HG02588 (cell line): ENCODE results near the gene CTTNBP2NL.

Source experiments
- ATAC-seq: cut with Tn5 transposase; IDR thresholded peaks from one replicate; pipeline ENCODE4 v1.9.1; 2021; ENCODE audit warnings: mild to moderate bottlenecking, moderate library complexity; ENCODE audit not compliant: unreplicated experiment

Gene CTTNBP2NL

DNA sequence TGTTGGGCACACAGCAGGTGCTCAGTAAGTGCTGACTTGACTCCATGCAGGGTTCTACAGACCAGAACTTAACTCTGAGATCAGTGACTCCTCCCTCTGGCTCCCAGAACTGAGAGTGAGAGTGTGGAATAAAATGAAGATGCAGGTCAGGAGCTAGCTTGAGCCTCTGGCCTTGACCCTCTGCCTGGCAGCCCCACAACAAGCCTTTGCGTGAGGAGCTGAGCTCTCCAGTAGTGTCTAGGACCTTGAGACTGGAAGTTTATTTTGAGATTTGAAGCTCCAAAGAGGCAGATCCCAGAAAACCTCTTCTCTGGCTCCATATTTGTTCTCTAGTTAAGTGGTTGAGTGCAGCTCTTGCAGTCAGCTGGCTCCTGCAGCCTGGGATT, 109.4 kb downstream of the CTTNBP2NL start:
- no peak for ATAC-seq

DNA sequence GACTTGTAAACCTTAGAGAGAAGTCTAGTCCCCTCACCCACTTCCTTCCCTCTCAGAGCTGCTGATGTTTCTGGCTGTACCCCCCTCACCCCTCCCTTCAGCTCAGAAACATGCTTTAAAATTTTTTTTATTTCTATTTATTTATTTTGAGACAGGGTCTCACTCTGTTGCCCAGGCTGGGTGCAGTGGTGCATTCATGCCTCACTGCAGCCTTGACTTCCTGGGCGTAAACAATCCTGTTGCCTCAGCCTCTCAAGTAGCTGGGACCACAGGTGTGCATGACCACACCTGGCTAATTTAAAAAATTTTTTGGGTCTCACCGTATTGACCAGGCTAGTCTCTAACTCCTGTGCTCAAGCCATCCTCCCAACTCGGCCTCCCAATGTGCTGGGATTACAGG, 109.9 kb downstream of the CTTNBP2NL start:
- no peak for ATAC-seq

- no peak for ATAC-seq
Observed at GRCh38 chr1:112506306-112506705, 110.3 kb downstream of the CTTNBP2NL start.

DNA sequence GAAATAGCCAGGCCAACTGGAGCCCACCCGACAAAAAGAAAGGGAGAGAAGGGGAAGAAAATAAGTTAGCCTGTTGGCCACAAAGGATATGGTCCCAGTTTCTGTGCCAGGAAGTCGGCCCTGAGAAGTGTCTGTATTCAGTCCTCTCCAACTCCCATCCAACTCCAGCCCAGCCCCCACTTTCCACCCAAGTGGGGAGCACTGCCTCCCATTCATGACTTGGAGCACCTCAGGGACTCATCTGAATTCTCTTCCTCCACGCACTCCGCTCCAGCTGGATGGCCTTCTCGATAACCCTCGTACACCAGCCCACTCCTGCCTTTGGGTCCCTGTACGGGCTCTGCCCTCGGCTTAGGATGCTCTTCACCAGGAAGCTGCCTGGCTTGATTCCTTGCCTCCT, 110.7 kb downstream of the CTTNBP2NL start:
- ATAC-seq: no peak

- ATAC-seq: no peak
Observed at GRCh38 chr1:112507336-112507735, 111.3 kb downstream of the CTTNBP2NL start.

DNA sequence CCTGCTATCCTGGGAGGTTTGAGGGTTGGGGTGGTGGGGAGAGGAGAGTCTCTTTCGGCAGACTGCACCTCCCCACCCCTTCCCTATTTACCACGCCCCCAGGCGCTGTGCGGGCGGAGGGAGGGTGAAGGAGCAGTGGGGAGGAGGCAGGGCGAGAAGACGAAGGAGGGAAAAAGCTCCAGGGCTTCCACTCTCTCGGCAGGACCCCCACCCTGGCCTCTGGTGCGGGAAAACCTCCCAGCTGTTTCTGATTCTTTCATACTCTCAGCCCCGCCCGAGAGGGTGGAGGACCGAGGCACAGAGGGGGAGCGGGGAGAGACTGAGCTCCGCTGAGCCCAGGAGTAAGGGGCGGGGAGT, 111.9 kb downstream of the CTTNBP2NL start:
- no peak for ATAC-seq

GRCh38 chr1:112508278-112509004, 112.4 kb downstream of the CTTNBP2NL start, which contains the start of gene WNT2B:
Gene WNT2B, plus strand, starts transcription at chr1:112508965. Its CDS starts 298 bp downstream, at chr1:112509263.
- ATAC-seq: peak; percentile 51

GRCh38 chr1:112509005-112509659, 113.1 kb downstream of the CTTNBP2NL start:
- peak; percentile 12 for ATAC-seq

GRCh38 chr1:112509660-112510178, 113.7 kb downstream of the CTTNBP2NL start:
- ATAC-seq: no peak

DNA sequence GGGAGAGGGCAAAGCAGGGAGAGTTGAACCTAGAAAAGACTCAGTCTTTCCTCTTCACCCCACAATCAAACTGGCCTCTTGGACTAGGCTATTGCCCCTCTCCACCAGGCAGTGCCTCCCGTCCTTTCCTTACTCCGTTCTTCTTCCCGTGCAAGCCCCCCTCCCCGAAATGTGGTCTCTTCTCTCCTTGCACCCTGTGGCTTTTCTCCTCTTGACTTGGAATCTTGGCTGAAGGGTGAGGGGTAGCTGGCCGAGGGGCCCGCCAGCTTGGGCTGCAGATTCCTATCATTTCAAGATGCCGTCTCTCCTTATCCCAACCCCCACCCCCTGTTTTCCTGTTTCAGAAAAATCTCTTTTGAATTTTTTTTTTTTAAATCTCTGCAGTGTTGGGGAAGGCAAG, 114.3 kb downstream of the CTTNBP2NL start:
- no peak for ATAC-seq
